ENCODE results near the gene AOPEP.

Gene AOPEP

GRCh38 chr9:94979904-94980507 lies 253.5 kb downstream of the AOPEP start:
- H3F3A ChIP-seq (ENCODE audit: control insufficient read depth, insufficient read depth), result no peaks in the 10 kb centered on the region

GRCh38 chr9:94980947-94981722 lies 254.6 kb downstream of the AOPEP start:
- Histone ChIP-seq H4K20me1 (ENCODE audit: control insufficient read depth, insufficient read depth, low read depth, low read length) (no peaks in the 10 kb centered on the region), H3K4me2 (ENCODE audit: low read length) (no peak overlapping the region)

More at GRCh38 chr9:94979904-94980507, 253.5 kb downstream of the AOPEP start:
- no peaks in the 10 kb centered on the region for H3K4me1 ChIP-seq (ENCODE audit: control insufficient read depth, low read length)
- no peaks in the 10 kb centered on the region for H3K36me3 ChIP-seq (ENCODE audit: control insufficient read depth, low read length)
- no peaks in the 10 kb centered on the region for H4K20me1 ChIP-seq (ENCODE audit: control insufficient read depth, insufficient read depth, low read depth, low read length)
- H3K79me2 ChIP-seq (ENCODE audit: control insufficient read depth, low read length), result no peaks in the 10 kb centered on the region
- H3K9me3 ChIP-seq (ENCODE audit: control insufficient read depth, insufficient read depth, low read length), result no peaks in the 10 kb centered on the region
- no peak overlapping the region for H3K27ac ChIP-seq (ENCODE audit: low read depth, low read length)
- H3K4me2 ChIP-seq (ENCODE audit: low read length), result no peak overlapping the region
- no peak overlapping the region for H3K4me3 ChIP-seq (ENCODE audit: low read length)
- H3K9me2 ChIP-seq (replicated peaks; ENCODE audit: control insufficient read depth, low read length), result no peaks in the 10 kb centered on the region
- no peaks in the 10 kb centered on the region for H3K27me3 ChIP-seq (ENCODE audit: control insufficient read depth, low read length)
- TF ChIP-seq CTCF (IDR thresholded peaks at IDR 0.05; ENCODE audit: low read depth, low read length, poor library complexity, severe bottlenecking), result no peak
- no peak for TF ChIP-seq EZH2phosphoT487 (IDR thresholded peaks at IDR 0.05; ENCODE audit: borderline replicate concordance, low read length)

GRCh38 chr9:94981723-94982090 lies 255.2 kb downstream of the AOPEP start:
- Histone ChIP-seq H3K4me1 (ENCODE audit: control insufficient read depth, low read length) (no peaks in the 10 kb centered on the region), H3K9me3 (ENCODE audit: control insufficient read depth, insufficient read depth, low read length) (no peaks in the 10 kb centered on the region), H3K79me2 (ENCODE audit: control insufficient read depth, low read length) (no peaks in the 10 kb centered on the region), H3K9me2 (replicated peaks; ENCODE audit: control insufficient read depth, low read length) (no peaks in the 10 kb centered on the region), H3K4me2 (ENCODE audit: low read length) (no peak overlapping the region), H3F3A (ENCODE audit: control insufficient read depth, insufficient read depth) (no peaks in the 10 kb centered on the region), H3K27ac (ENCODE audit: low read depth, low read length) (no peak overlapping the region), H3K36me3 (ENCODE audit: control insufficient read depth, low read length) (no peaks in the 10 kb centered on the region), H4K20me1 (ENCODE audit: control insufficient read depth, insufficient read depth, low read depth, low read length) (no peaks in the 10 kb centered on the region; the same call in 1 of the 2 replicates), H3K27me3 (ENCODE audit: control insufficient read depth, low read length) (no peaks in the 10 kb centered on the region), H3K4me3 (ENCODE audit: low read length) (no peak overlapping the region)
- TF ChIP-seq CTCF (IDR thresholded peaks at IDR 0.05; ENCODE audit: low read depth, low read length, poor library complexity, severe bottlenecking), result no peak
- TF ChIP-seq EZH2phosphoT487 (IDR thresholded peaks at IDR 0.05; ENCODE audit: borderline replicate concordance, low read length), result no peak

More at GRCh38 chr9:94980947-94981722, 254.6 kb downstream of the AOPEP start:
- Histone ChIP-seq H3K4me3 (ENCODE audit: low read length) (no peak overlapping the region), H3K27me3 (ENCODE audit: control insufficient read depth, low read length) (no peaks in the 10 kb centered on the region), H3K4me1 (ENCODE audit: control insufficient read depth, low read length) (no peaks in the 10 kb centered on the region), H3F3A (ENCODE audit: control insufficient read depth, insufficient read depth) (no peaks in the 10 kb centered on the region), H3K27ac (ENCODE audit: low read depth, low read length) (no peak overlapping the region), H3K79me2 (ENCODE audit: control insufficient read depth, low read length) (no peaks in the 10 kb centered on the region), H3K36me3 (ENCODE audit: control insufficient read depth, low read length) (no peaks in the 10 kb centered on the region), H3K9me2 (replicated peaks; ENCODE audit: control insufficient read depth, low read length) (no peaks in the 10 kb centered on the region), H3K9me3 (ENCODE audit: control insufficient read depth, insufficient read depth, low read length) (no peaks in the 10 kb centered on the region)
- TF ChIP-seq CTCF (IDR thresholded peaks at IDR 0.05; ENCODE audit: low read depth, low read length, poor library complexity, severe bottlenecking) (no peak), EZH2phosphoT487 (IDR thresholded peaks at IDR 0.05; ENCODE audit: borderline replicate concordance, low read length) (no peak)

Data from DOHH2 (cell line).